ENCODE measurements around the gene LAMC1.

DNA sequence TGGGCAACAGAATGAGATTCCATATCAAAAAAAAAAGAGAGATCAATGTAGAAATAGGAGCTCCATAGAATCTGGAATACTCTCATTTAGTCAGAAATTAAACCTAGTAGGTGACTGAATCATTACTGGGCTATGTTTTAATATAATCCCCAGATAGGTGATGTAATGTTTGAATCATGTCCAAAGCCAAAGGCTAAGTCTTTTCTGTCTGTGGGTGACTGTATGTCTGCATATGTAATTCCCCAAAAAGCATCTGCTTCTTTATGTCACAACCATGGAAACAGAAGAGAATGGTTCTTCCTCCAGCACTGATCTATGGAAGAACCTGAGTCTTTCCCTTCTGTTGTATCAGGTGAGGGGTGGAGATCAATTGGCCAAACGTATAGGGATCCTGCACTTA lies 168.6 kb downstream of the LAMC1 start:
- TF ChIP-seq, protein P1, sequence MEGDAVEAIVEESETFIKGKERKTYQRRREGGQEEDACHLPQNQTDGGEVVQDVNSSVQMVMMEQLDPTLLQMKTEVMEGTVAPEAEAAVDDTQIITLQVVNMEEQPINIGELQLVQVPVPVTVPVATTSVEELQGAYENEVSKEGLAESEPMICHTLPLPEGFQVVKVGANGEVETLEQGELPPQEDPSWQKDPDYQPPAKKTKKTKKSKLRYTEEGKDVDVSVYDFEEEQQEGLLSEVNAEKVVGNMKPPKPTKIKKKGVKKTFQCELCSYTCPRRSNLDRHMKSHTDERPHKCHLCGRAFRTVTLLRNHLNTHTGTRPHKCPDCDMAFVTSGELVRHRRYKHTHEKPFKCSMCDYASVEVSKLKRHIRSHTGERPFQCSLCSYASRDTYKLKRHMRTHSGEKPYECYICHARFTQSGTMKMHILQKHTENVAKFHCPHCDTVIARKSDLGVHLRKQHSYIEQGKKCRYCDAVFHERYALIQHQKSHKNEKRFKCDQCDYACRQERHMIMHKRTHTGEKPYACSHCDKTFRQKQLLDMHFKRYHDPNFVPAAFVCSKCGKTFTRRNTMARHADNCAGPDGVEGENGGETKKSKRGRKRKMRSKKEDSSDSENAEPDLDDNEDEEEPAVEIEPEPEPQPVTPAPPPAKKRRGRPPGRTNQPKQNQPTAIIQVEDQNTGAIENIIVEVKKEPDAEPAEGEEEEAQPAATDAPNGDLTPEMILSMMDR (IDR thresholded peaks at IDR 0.05): no peak
- TF ChIP-seq EZH2 (IDR thresholded peaks at IDR 0.05; ENCODE audit: borderline replicate concordance, insufficient read depth, low read depth, low read length, poor library complexity, severe bottlenecking): no peak

All from B cell (primary cell).